Measurements from ENCODE around the gene TTC28.

Gene TTC28

DNA sequence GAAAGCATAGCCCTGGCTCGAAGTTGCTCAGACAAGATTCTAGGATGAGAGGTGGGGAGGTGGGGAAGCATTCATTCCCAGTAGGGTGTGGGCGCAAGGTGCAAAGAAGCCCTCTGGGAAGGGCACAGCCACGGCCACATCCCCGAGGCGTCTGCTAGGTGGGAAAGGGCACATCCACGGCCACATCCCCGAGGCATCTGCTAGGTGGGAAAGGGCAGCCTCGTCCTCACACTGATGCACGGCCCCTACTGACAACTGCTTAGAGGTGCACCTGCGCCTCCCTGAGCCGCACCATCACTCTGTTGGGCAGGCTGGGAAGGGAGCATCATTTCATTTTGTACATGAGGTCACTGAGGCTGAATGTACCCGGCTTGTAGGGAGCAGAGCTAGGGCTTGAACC lies 666.0 kb downstream of the TTC28 start:
- DNase-seq: no peak

DNA sequence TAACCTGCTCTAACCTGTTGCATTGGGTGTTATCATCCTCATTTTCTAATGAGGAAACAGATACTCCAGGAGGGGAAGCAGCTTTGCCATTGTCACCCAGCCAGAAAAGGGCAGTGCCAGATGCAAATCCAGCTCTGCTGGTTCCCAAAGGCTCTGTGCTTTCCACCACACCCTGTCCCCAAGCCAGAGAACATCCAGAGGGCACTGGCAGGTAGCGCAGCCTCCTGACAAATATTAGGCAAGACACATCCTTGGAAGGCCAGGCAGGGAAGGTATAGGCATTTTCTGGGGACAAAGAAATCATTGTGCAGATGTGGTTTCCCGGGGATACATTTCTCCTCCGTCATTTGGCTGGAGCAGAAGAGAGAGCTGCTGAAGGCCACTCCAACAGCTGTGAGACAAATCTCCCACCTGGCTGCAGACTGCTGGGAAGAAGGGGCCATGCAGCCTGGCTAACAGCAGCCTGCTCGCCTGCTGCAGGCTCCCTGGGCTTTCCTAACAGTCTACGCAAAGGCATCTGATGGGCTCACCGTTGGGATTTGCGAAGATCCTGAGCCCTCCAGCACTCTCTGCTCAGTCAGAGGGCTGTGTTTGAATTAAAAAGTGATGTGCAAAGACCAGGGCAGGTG lies 666.7 kb downstream of the TTC28 start:
- DNase-seq: no peak

DNA sequence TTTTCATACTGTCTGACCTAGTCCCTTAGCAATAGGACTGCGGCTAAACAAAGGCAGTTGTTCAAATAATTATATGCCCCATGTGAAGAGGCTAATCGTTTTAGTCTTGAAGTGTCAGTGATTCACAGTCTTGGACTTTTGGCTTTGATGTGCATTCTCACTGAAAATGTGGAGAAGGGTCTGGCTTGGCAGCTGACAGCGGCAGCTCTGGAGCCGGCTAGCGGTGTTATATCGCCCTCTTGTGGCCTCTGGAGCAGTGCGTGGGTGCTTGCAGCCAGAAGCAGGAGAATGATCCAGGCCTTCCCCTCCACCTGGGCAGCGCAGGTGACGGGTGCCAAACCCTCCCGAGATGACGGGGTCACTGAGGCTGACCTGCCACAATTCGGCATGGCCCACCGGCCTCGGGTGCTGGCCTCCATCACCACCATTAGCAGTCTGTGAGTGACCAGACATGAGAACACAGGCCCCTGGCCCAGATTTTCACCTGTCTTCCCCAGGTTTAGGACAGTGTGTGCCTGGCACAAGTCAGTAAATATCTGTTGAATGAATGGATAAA lies 670.3 kb downstream of the TTC28 start:
- peak in 54 of 56 donors; percentile 6 to 85 (median 61) for DNase-seq

GRCh38 chr22:28008649-28009048 lies 671.0 kb downstream of the TTC28 start:
- DNase-seq: no peak

DNA sequence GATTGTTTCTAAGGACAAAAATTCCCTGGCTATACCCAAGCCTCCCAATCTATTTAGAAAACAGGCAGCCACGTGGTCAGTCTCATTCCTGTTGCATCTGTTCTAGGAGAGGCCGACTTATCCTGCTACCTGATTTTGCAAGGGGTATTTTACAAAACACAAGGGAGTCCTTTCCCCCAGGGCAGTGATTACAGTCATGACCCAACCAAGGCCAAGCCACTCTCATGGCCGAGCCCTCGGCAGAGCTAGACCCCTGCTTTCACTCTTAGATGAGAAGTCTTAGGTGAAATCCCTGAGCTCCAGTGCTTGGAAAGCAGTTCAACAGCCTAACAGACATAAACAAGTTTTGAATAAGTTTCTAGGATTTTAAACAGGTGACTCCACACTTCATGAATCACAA lies 671.6 kb downstream of the TTC28 start:
- no peak for DNase-seq

GRCh38 chr22:28006271-28006670 lies 673.4 kb downstream of the TTC28 start:
- DNase-seq: no peak

- DNase-seq: no peak
Measured at GRCh38 chr22:28005513-28005912, 674.1 kb downstream of the TTC28 start.

- DNase-seq: no peak
Measured at GRCh38 chr22:28004021-28004420, 675.6 kb downstream of the TTC28 start.

GRCh38 chr22:28002863-28003565 lies 676.6 kb downstream of the TTC28 start:
- DNase-seq: no peak

DNA sequence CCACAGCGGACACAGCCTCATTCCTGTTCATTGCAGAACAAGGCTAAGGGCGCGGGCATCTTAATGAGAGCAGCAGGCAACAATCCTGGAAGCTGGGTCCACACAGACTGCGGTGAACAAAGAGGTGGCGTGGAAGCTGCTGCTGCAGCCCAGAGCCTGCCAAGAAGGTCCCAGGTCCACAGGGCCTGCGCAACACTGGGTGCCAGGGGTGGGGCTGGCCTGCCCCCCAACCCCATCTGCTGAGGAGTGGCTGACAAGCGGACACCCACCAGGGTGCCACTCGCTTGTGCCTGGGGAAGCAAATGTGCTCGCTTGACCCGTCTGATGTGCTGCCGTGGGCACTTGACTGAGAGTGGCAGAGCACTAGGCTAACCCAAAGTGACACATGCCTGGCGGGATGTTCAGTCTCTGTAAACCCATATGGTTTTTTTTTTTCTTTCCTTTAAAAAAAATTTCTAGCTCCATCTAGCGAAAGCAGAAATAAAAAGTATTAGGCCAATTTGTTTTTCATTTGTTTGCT lies 677.4 kb downstream of the TTC28 start:
- DNase-seq: no peak

- no peak for DNase-seq
Measured at GRCh38 chr22:28001171-28001835, 678.3 kb downstream of the TTC28 start.

DNA sequence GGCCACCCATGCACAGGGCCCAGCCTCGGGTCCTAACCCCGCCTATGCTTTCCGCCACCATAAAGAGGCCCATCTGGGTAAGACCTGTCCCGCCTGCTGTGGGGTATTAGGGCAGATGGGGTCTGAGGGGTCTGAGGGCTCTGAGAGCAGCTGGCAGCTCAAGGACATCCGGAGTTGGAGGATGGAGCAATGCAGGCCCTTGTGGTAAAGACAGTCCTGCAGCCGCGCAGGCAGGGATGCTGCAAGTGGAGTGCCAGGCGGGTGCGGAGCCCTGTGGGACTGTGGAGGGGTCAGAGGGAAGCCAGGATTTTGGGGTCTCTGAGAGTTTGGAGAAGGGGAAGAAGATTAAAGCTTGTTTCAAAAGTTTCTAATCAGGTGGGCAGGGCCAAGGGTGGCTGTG lies 679.3 kb downstream of the TTC28 start:
- no peak for DNase-seq

DNA sequence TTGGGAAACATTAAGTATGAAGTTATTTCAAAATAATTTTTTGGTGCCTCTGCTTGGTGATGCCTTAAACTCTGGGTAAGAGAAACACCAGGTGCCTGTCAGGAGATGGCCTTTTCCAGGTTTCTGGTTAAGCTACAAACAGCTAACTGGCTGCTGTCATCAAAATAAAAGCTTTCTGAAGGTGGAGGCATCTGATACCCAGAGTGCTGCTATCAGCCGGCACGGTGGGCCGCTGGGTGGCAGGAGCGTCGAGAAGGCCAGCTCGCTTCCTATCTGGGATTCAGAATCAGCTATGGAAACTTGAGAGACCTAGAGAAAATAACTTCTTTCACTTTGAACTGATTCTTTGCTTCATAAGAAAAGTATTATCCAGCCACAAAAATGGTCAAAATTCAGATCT lies 679.8 kb downstream of the TTC28 start:
- no peak for DNase-seq

GRCh38 chr22:27998511-27999410 lies 680.9 kb downstream of the TTC28 start:
- DNase-seq: no peak

GRCh38 chr22:27997538-27997937 lies 682.1 kb downstream of the TTC28 start:
- DNase-seq: no peak

GRCh38 chr22:27996981-27997380 lies 682.7 kb downstream of the TTC28 start:
- no peak for DNase-seq

DNA sequence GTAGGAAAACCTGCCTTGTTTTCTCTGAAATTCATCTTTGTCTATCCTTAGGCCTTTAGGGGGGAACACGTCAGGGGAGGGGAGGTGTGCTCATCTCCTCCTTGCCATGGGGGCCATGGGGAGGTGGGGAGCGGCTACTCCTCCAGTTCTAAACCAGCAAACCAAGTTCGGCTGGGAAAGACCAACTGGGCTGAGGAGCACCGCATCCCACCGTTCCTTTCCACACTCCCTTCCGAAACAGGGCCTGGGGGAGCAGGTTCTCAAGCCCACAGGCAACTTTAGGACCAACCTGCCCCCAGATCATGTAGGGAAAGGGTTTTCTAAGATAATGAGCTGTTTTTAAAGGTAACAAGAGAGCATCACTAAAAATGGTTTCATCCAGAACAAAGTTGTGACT lies 683.1 kb downstream of the TTC28 start:
- DNase-seq: no peak

DNA sequence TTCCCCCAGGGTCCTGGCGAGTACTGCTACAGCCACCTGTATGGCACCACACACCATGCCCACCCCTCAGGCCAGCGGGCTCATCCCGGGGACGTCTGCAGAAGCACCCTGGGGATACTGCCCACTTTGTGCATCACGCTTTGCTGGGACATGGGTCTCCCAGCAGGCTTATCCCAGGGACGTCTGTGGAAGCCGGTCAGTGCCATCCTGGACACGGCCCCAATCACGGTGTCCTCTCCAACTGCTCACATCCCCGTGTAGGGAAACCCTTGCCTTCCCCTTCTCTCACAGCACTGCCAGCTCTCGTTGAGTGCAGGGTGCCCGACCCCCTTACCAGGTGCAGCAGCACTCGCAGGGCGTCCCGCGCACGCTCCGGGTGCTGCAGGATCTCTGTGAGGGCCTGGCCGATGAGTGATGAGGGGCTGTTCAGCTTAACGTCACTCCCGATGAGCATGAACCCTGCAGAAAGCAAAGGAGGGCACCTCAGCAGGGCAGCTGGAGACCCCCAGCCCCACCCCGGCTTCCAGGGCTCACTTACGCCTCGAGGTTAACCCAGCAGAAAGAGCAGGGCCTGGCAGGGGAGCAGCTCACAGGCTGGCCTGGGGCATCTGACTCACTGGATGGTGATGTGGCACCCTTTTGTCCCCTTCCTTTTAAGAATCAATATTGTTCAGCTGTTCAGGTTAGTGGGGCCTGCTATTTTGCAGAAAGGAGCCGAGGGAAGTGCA lies 683.7 kb downstream of the TTC28 start:
- no peak for DNase-seq

GRCh38 chr22:27994481-27995331 lies 684.9 kb downstream of the TTC28 start:
- DNase-seq: no peak
